Thyroid gland (tissue), 4 donors: ENCODE results near the gene TENT5A.

ENCODE experiments used
- POLR2A ChIP-seq, 2 donors: fragments of 450-650 bp; IDR thresholded peaks; one replicate each; pipeline ENCODE4 v1.6.1; 2017; ENCODE audit warnings: antibody characterized with exemption in 2 of 2, mild to moderate bottlenecking in 2 of 2, moderate library complexity in 1 of 2
- TF ChIP-seq, protein P1 (sequence below), 6 experiments: fragments of 200-600 bp in 3 of 6; fragments of 450-650 bp in 3 of 6; sonication (generic) in 3 of 6; IDR thresholded peaks; one replicate each; pipeline ENCODE4 v1.5.1; 2016 to 2019; ENCODE audit warnings: antibody characterized with exemption in 6 of 6, mild to moderate bottlenecking in 2 of 6, inconsistent platforms in 1 of 6, moderate library complexity in 1 of 6

DNA sequence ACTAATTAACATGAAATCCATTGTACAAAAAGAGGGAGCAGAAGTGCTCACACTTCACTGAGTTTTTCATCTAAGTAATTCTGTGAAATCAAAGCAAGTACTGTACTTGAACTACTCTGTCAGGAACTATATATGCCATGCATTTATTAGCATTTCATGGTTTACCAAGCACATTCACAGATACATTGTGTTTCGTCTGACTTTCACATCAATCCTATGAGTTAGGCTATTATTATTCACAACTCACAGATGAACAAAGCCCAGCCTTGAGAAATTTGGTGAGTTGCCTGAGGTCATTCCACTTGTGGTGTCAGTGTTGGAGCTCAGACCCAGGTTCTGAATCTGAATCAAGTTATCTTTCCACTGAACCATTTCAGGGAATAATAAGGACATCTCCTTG lies 33.7 kb upstream of the TENT5A start:
- TF ChIP-seq, protein P1, sequence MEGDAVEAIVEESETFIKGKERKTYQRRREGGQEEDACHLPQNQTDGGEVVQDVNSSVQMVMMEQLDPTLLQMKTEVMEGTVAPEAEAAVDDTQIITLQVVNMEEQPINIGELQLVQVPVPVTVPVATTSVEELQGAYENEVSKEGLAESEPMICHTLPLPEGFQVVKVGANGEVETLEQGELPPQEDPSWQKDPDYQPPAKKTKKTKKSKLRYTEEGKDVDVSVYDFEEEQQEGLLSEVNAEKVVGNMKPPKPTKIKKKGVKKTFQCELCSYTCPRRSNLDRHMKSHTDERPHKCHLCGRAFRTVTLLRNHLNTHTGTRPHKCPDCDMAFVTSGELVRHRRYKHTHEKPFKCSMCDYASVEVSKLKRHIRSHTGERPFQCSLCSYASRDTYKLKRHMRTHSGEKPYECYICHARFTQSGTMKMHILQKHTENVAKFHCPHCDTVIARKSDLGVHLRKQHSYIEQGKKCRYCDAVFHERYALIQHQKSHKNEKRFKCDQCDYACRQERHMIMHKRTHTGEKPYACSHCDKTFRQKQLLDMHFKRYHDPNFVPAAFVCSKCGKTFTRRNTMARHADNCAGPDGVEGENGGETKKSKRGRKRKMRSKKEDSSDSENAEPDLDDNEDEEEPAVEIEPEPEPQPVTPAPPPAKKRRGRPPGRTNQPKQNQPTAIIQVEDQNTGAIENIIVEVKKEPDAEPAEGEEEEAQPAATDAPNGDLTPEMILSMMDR (IDR thresholded peaks at IDR 0.05): no peak
- TF ChIP-seq POLR2A (IDR thresholded peaks at IDR 0.05): no peak
